Liver (tissue), 9 donors: Measurements from ENCODE around the gene PCDH15. TPM values are rescaled to one million over a fixed set of nuclear protein-coding genes. Genes with fewer than 3 reads are reported as not detected.

Experiments
- DNase-seq: peaks from one replicate; pipeline ENCODE4 v3.0.0-alpha.2; 2017; ENCODE audit warnings: low spot score
- H3K27ac ChIP-seq, 2 donors: one replicate each; pipeline ENCODE4 v1.7.0; 2013; ENCODE audit warnings: inconsistent platforms in 2 of 2, low read length in 2 of 2, control low read depth in 1 of 2, low read depth in 1 of 2, mild to moderate bottlenecking in 1 of 2
- H3K27me3 ChIP-seq, 4 donors: one replicate each; pipeline versions ENCODE4 v1.6.1 to v1.7.0; 2013; ENCODE audit warnings: low read length in 3 of 4, inconsistent platforms in 1 of 4, mild to moderate bottlenecking in 1 of 4, moderate library complexity in 1 of 4; ENCODE audit not compliant: control insufficient read depth in 4 of 4, insufficient read depth in 4 of 4
- H3K36me3 ChIP-seq, 4 donors: one replicate each; pipeline versions ENCODE4 v1.6.1 to v1.7.0; 2013; ENCODE audit warnings: low read length in 3 of 4, mild to moderate bottlenecking in 3 of 4, low read depth in 1 of 4, moderate library complexity in 1 of 4; ENCODE audit not compliant: control insufficient read depth in 4 of 4, insufficient read depth in 3 of 4
- H3K4me1 ChIP-seq, 4 donors: one replicate each; pipeline versions ENCODE4 v1.6.1 to v1.7.0; 2013; ENCODE audit warnings: low read length in 3 of 4, mild to moderate bottlenecking in 3 of 4, moderate library complexity in 1 of 4; ENCODE audit not compliant: control insufficient read depth in 4 of 4, insufficient read depth in 4 of 4
- H3K4me3 ChIP-seq, 3 donors: one replicate each; pipeline versions ENCODE4 v1.6.1 to v1.7.0; 2013; ENCODE audit warnings: low read length in 3 of 3, control low read depth in 1 of 3, low read depth in 1 of 3, mild to moderate bottlenecking in 1 of 3
- H3K9ac ChIP-seq, 2 donors: one replicate each; pipeline ENCODE4 v1.7.0; 2013; ENCODE audit warnings: low read length in 2 of 2, mild to moderate bottlenecking in 2 of 2, moderate library complexity in 2 of 2, control low read depth in 1 of 2, low read depth in 1 of 2
- H3K9me3 ChIP-seq, 4 donors: one replicate each; pipeline versions ENCODE4 v1.6.1 to v1.7.0; 2013; ENCODE audit warnings: low read length in 3 of 4; ENCODE audit not compliant: control insufficient read depth in 4 of 4
- FOXA2 ChIP-seq: IDR thresholded peaks from 2 replicates; pipeline ENCODE4 v1.6.1; 2016; ENCODE audit warnings: antibody characterized with exemption
- GABPA ChIP-seq, 2 donors: IDR thresholded peaks in 1 of 2; conservative IDR thresholded peaks in 1 of 2; 2 replicates each; pipeline ENCODE4 v1.6.1; 2016; ENCODE audit warnings: antibody characterized with exemption in 2 of 2, mild to moderate bottlenecking in 1 of 2, moderate library complexity in 1 of 2
- HNF4G ChIP-seq: IDR thresholded peaks from 2 replicates; pipeline ENCODE4 v1.6.1; 2016; ENCODE audit warnings: antibody characterized with exemption
- NR2F2 ChIP-seq: IDR thresholded peaks from 2 replicates; pipeline ENCODE4 v1.6.1; 2016; ENCODE audit warnings: antibody characterized with exemption
- RAD21 ChIP-seq, 2 donors: IDR thresholded peaks; 2 replicates each; pipeline ENCODE4 v1.6.1; 2016; ENCODE audit warnings: antibody characterized with exemption in 2 of 2, mild to moderate bottlenecking in 2 of 2
- REST ChIP-seq: IDR thresholded peaks from 2 replicates; pipeline ENCODE4 v1.6.1; 2016; ENCODE audit warnings: antibody characterized with exemption, mild to moderate bottlenecking
- YY1 ChIP-seq: IDR thresholded peaks from 2 replicates; pipeline ENCODE4 v1.6.1; 2016; ENCODE audit warnings: antibody characterized with exemption, mild to moderate bottlenecking
- ZBTB33 ChIP-seq: IDR thresholded peaks from 2 replicates; pipeline ENCODE4 v1.6.1; 2016; ENCODE audit warnings: antibody characterized with exemption
- WGBS: extraction: QIAGEN DNeasy Blood & Tissue Kit; methylation state at CpG from one replicate; pipeline ENCODE4 v1.1.7; 2013; 5-methylcytosine and 5-hydroxymethylcytosine counted together
- polyA plus RNA-seq, 2 donors: library from polyadenylated mRNA; stranded (reverse) in 1 of 2; unstranded in 1 of 2; fragments of 200-250 nt in 1 of 2; fragments of >200 nt in 1 of 2; fragmentation: Nextera tagmentation in 1 of 2; extraction: Ambion mirVana in 1 of 2; gene quantifications; one replicate each; pipeline versions ENCODE4 v1.2.1 to v1.2.3, GENCODE V29; 2013 to 2015
- total RNA-seq, 2 donors: library from RNA; depleted of rRNA; stranded (reverse); fragments of >200 nt; gene quantifications; one replicate each; pipeline ENCODE4 v1.2.3, GENCODE V29; 2014
- TF ChIP-seq, protein P1 (sequence below): IDR thresholded peaks from 2 replicates; pipeline ENCODE4 v1.6.1; 2016; ENCODE audit warnings: antibody characterized with exemption
- TF ChIP-seq, protein P2 (sequence below): fragments of 150-350 bp; IDR thresholded peaks from 2 replicates; pipeline ENCODE4 v1.5.1; 2017; ENCODE audit warnings: improper control_type of control experiment, low read depth, low read length; ENCODE audit not compliant: missing input control
- donor health status: healthy.
- donor health status: healthy.
- donor health status: healthy.
- donor health status: healthy.
- donor health status: healthy.

The PCDH15 gene
- total and polyA plus RNA-seq, 4 donors: 0.05 TPM; not detected in 3

- no peaks in the 10 kb centered on the region for H3K36me3 ChIP-seq
- no peaks in the 10 kb centered on the region for H3K27me3 ChIP-seq
- H3K9ac ChIP-seq: no peak overlapping the region
- H3K9me3 ChIP-seq: no peaks in the 10 kb centered on the region
- TF ChIP-seq GABPA (IDR thresholded peaks at IDR 0.05 in 1 of 2, conservative IDR thresholded peaks at IDR 0.05 in 1 of 2): no peak
- TF ChIP-seq FOXA2: no peak
- TF ChIP-seq YY1: no peak
- TF ChIP-seq, protein P1, sequence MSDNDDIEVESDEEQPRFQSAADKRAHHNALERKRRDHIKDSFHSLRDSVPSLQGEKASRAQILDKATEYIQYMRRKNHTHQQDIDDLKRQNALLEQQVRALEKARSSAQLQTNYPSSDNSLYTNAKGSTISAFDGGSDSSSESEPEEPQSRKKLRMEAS: no peak
- TF ChIP-seq, protein P2, sequence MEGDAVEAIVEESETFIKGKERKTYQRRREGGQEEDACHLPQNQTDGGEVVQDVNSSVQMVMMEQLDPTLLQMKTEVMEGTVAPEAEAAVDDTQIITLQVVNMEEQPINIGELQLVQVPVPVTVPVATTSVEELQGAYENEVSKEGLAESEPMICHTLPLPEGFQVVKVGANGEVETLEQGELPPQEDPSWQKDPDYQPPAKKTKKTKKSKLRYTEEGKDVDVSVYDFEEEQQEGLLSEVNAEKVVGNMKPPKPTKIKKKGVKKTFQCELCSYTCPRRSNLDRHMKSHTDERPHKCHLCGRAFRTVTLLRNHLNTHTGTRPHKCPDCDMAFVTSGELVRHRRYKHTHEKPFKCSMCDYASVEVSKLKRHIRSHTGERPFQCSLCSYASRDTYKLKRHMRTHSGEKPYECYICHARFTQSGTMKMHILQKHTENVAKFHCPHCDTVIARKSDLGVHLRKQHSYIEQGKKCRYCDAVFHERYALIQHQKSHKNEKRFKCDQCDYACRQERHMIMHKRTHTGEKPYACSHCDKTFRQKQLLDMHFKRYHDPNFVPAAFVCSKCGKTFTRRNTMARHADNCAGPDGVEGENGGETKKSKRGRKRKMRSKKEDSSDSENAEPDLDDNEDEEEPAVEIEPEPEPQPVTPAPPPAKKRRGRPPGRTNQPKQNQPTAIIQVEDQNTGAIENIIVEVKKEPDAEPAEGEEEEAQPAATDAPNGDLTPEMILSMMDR: no peak
- no peak for TF ChIP-seq NR2F2
- no peak for TF ChIP-seq ZBTB33
- no peak for TF ChIP-seq HNF4G
- no peak for TF ChIP-seq RAD21 (IDR thresholded peaks at IDR 0.05)
- no peak for TF ChIP-seq REST
- DNase-seq: no peak
- H3K27ac ChIP-seq: no peak overlapping the region
- no peaks in the 10 kb centered on the region for H3K4me1 ChIP-seq
- no peak overlapping the region for H3K4me3 ChIP-seq
Measured at GRCh38 chr10:54159924-54160323, 641.1 kb downstream of the PCDH15 start.

DNA sequence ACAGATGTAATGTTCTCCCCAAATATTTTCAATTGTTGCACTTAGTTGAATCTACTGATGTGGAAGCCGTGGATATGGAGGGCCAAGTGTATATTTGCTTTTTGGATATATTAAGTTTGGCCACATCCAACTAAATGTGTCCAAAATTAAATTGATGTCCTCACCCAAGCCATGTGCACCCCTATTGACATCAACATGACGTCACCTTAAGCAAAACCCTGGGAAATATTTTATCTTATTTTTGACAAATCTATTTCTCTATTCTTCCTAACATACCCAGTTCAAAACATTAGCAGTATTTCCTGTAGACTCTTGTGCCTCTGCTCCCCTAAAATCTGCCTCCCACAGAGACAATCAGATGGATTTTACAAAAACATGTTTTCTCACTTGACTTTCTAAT is 652.5 kb downstream of the PCDH15 start:
- H3K36me3 ChIP-seq: no peaks in the 10 kb centered on the region
- H3K9ac ChIP-seq: no peak overlapping the region
- TF ChIP-seq HNF4G: no peak
- H3K9me3 ChIP-seq: no peaks in the 10 kb centered on the region
- H3K27me3 ChIP-seq: no peaks in the 10 kb centered on the region
- no peak overlapping the region for H3K4me3 ChIP-seq
- DNase-seq: no peak
- no peak overlapping the region for H3K27ac ChIP-seq
- no peaks in the 10 kb centered on the region for H3K4me1 ChIP-seq
- 63% methylated on average over 2 of the region's 2 CpGs for WGBS
